ENCODE data around the gene DOCK9. TPM values are rescaled to one million over a fixed set of nuclear protein-coding genes. Genes with fewer than 3 reads are reported as not detected.

DOCK9 gene
- polyA plus RNA-seq, 3 donors, result 0.01 TPM; not detected in 2

DNA sequence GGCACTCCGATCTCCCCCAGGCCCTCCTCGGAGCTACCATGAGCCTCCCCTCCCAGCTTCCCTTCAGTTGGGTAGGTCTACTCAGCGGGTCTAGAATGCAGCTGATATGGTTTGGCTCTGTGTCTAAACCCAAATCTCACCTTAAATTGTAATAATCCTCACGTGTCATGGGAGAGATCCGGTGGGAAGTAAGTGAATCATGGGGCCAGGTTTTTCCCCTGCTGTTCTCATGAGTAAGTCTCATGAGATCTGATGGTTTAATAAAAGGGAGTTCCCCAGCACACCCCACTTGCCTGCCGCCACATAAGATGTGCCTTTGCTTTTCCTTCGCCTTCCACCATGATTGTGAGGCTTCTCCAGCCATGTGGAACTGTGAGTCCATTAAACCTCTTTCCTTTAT lies 14.5 kb upstream of the DOCK9 start:
- no peak overlapping the region for H3K4me2 ChIP-seq (replicated peaks; ENCODE audit: extremely low read depth, low read length, poor library complexity, severe bottlenecking)

DNA sequence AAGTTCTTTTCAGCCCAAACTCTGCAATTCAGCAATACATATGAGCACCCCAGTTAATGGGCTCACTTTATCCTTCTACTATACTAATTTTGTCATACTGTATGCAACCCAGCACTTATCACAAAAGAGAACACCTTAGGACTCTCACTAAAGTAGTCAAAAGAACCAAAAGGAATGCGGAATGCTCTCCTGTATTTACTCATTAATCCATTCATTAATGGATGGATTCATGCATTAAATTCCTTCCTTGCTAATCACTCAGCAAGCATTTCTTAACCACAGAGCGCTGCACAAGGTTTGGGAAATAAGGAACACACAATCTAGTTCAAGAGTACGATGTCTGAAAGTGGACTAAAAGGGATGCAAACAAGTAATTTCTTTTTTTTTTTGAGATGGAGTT lies 12.8 kb upstream of the DOCK9 start:
- no peak overlapping the region for H3K4me3 ChIP-seq (replicated peaks in 1 of 3; ENCODE audit: low read depth in 2 of 3, low read length in 3 of 3)
- Mint-ChIP-seq H3K36me3 (no peaks in the 10 kb centered on the region), H3K4me1 (no peaks in the 10 kb centered on the region), H3K27me3 (ENCODE audit: low read depth in 3 of 3) (peaks cover 16 to 29% (median 24%) of the 10 kb centered on the region in 3 donors), H3K27ac (no peak overlapping the region), H3K4me3 (no peak overlapping the region), H3K9me3 (peaks cover 0 to 5% (median 0%) of the 10 kb centered on the region in 7 donors)
- peaks cover 0 to 10% of the 10 kb centered on the region in 2 donors for H3K27me3 ChIP-seq (ENCODE audit: control insufficient read depth in 2 of 2, insufficient read depth in 2 of 2, low read length in 2 of 2)
- H3K4me1 ChIP-seq (ENCODE audit: control insufficient read depth in 1 of 2, insufficient read depth in 2 of 2, low read length in 2 of 2), result no peaks in the 10 kb centered on the region
- no peak overlapping the region for H2AFZ ChIP-seq (ENCODE audit: insufficient read depth, low read depth, low read length, poor library complexity, severe bottlenecking)
- no peaks in the 10 kb centered on the region for H3K79me2 ChIP-seq (ENCODE audit: insufficient read depth, low read length)
- H4K20me1 ChIP-seq (ENCODE audit: insufficient read depth, low read length), result no peaks in the 10 kb centered on the region
- 100% methylated on average over 1 of the region's 3 CpGs for WGBS (ENCODE audit: insufficient coverage)
- intact Hi-C loops (cut with micrococcal nuclease), result no loop called here
- H3K9me3 ChIP-seq (replicated peaks in 1 of 2; ENCODE audit: control insufficient read depth in 1 of 2, insufficient read depth in 1 of 2, low read length in 2 of 2), result no peaks in the 10 kb centered on the region
- DNase-seq, result no peak
- H3K27ac ChIP-seq (ENCODE audit: low read depth in 1 of 2, low read length in 2 of 2), result no peak overlapping the region
- TF ChIP-seq, protein P1, sequence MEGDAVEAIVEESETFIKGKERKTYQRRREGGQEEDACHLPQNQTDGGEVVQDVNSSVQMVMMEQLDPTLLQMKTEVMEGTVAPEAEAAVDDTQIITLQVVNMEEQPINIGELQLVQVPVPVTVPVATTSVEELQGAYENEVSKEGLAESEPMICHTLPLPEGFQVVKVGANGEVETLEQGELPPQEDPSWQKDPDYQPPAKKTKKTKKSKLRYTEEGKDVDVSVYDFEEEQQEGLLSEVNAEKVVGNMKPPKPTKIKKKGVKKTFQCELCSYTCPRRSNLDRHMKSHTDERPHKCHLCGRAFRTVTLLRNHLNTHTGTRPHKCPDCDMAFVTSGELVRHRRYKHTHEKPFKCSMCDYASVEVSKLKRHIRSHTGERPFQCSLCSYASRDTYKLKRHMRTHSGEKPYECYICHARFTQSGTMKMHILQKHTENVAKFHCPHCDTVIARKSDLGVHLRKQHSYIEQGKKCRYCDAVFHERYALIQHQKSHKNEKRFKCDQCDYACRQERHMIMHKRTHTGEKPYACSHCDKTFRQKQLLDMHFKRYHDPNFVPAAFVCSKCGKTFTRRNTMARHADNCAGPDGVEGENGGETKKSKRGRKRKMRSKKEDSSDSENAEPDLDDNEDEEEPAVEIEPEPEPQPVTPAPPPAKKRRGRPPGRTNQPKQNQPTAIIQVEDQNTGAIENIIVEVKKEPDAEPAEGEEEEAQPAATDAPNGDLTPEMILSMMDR (IDR thresholded peaks at IDR 0.05), result no peak
- no peaks in the 10 kb centered on the region for H3K36me3 ChIP-seq (replicated peaks in 1 of 2; ENCODE audit: control insufficient read depth in 1 of 2, insufficient read depth in 2 of 2, low read length in 2 of 2)
- no peak overlapping the region for H3K4me2 ChIP-seq (replicated peaks; ENCODE audit: extremely low read depth, low read length, poor library complexity, severe bottlenecking)
- no peak overlapping the region for H3K9ac ChIP-seq (ENCODE audit: insufficient read depth, low read length, poor library complexity, severe bottlenecking)

More for the DNA sequence above, 14.5 kb upstream of the DOCK9 start:
- Histone ChIP-seq H3K9ac (ENCODE audit: insufficient read depth, low read length, poor library complexity, severe bottlenecking) (no peak overlapping the region), H3K27ac (ENCODE audit: low read depth in 1 of 2, low read length in 2 of 2) (no peak overlapping the region), H4K20me1 (ENCODE audit: insufficient read depth, low read length) (no peaks in the 10 kb centered on the region), H3K4me1 (ENCODE audit: control insufficient read depth in 1 of 2, insufficient read depth in 2 of 2, low read length in 2 of 2) (no peaks in the 10 kb centered on the region), H2AFZ (ENCODE audit: insufficient read depth, low read depth, low read length, poor library complexity, severe bottlenecking) (no peak overlapping the region), H3K9me3 (replicated peaks in 1 of 2; ENCODE audit: control insufficient read depth in 1 of 2, insufficient read depth in 1 of 2, low read length in 2 of 2) (no peaks in the 10 kb centered on the region), H3K36me3 (replicated peaks in 1 of 2; ENCODE audit: control insufficient read depth in 1 of 2, insufficient read depth in 2 of 2, low read length in 2 of 2) (no peaks in the 10 kb centered on the region), H3K4me3 (replicated peaks in 1 of 3; ENCODE audit: low read depth in 2 of 3, low read length in 3 of 3) (no peak overlapping the region), H3K27me3 (ENCODE audit: control insufficient read depth in 2 of 2, insufficient read depth in 2 of 2, low read length in 2 of 2) (peaks cover 3 to 13% of the 10 kb centered on the region in 2 donors), H3K79me2 (ENCODE audit: insufficient read depth, low read length) (no peaks in the 10 kb centered on the region)
- TF ChIP-seq, protein P1 (IDR thresholded peaks at IDR 0.05), result no peak
- Mint-ChIP-seq H3K9me3 (peaks cover 0 to 5% (median 0%) of the 10 kb centered on the region in 7 donors), H3K27ac (no peak overlapping the region), H3K4me3 (no peak overlapping the region), H3K36me3 (no peaks in the 10 kb centered on the region), H3K4me1 (no peaks in the 10 kb centered on the region), H3K27me3 (ENCODE audit: low read depth in 3 of 3) (peaks cover 16 to 33% (median 27%) of the 10 kb centered on the region in 3 donors)
- intact Hi-C loops (cut with micrococcal nuclease), result no loop called here
- DNase-seq, result peak in 1 of 3 donors; percentile 10
- WGBS (ENCODE audit: insufficient coverage), result no CpG with 5 or more reads among the region's 7 CpGs

All from CD14-positive monocyte (primary cell).